ENCODE data around the gene ASIC5. TPM values are rescaled to one million over a fixed set of nuclear protein-coding genes. Genes with fewer than 3 reads are reported as not detected.

Gene ASIC5
- total RNA-seq, 1 donor from 2014 or later: not detected

- H3K9me3 ChIP-seq (ENCODE audit: insufficient read depth, low read depth, low read length): no peaks in the 10 kb centered on the region
- no peaks in the 10 kb centered on the region for H3K27me3 ChIP-seq (ENCODE audit: insufficient read depth, low read length)
- Mint-ChIP-seq H3K4me1 (ENCODE audit: low read depth, unreplicated experiment) (peaks cover 3% of the 10 kb centered on the region), H3K27me3 (ENCODE audit: low read depth, unreplicated experiment) (no peaks in the 10 kb centered on the region), H3K27ac (ENCODE audit: unreplicated experiment) (no peak overlapping the region), H3K4me3 (ENCODE audit: unreplicated experiment) (no peak overlapping the region), H3K36me3 (ENCODE audit: low read depth, unreplicated experiment) (no peaks in the 10 kb centered on the region), H3K9me3 (ENCODE audit: unreplicated experiment) (no peaks in the 10 kb centered on the region)
- H3K4me2 ChIP-seq (ENCODE audit: low read length): no peak overlapping the region
- no peaks in the 10 kb centered on the region for H4K20me1 ChIP-seq (ENCODE audit: insufficient read depth, low read length)
- H3K36me3 ChIP-seq (ENCODE audit: insufficient read depth, low read length): no peaks in the 10 kb centered on the region
- no peak overlapping the region for H3K9ac ChIP-seq (ENCODE audit: low read length)
- DNase-seq (ENCODE audit: low read depth): no peak
- peaks cover 6% of the 10 kb centered on the region for H3K4me1 ChIP-seq (ENCODE audit: insufficient read depth, low read length)
- FAIRE-seq: no peak
- TF ChIP-seq CTCF (IDR thresholded peaks at IDR 0.05; ENCODE audit: insufficient read depth, low read depth, low read length) (no peak), EZH2 (IDR thresholded peaks at IDR 0.05; ENCODE audit: insufficient read depth, low read length) (no peak)
- H3K4me3 ChIP-seq (ENCODE audit: insufficient read depth, low read depth, low read length): no peak overlapping the region
- H3K79me2 ChIP-seq (ENCODE audit: insufficient read depth, low read length): no peaks in the 10 kb centered on the region
- no peak overlapping the region for H2AFZ ChIP-seq (ENCODE audit: low read depth, low read length)
- no peak overlapping the region for H3K27ac ChIP-seq (ENCODE audit: low read depth, low read length)
Measured at GRCh38 chr4:155853189-155853588, 12.9 kb downstream of the ASIC5 start.

DNA sequence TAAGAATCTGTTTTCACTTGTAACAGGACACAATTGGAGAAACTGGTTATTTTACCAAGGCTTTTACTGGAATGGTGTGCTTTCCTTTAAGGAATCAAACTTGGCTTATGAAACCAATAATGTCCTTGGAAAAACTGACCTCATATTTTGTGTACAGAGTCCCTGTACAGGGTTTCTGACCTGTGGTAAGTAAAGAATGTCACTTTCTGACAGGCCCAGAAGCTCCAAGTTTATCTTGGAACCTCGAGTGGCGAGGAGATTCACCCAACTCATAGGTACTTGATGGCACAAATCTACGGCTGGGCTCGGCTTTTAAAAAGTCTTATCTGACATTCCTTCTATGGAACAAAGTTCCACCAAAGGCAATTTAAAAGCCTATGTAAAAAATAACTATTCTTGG lies 17.0 kb downstream of the ASIC5 start:
- Histone ChIP-seq H3K27me3 (ENCODE audit: insufficient read depth, low read length) (no peaks in the 10 kb centered on the region), H3K9me3 (ENCODE audit: insufficient read depth, low read depth, low read length) (no peaks in the 10 kb centered on the region), H2AFZ (ENCODE audit: low read depth, low read length) (no peak overlapping the region), H3K4me1 (ENCODE audit: insufficient read depth, low read length) (no peaks in the 10 kb centered on the region), H3K4me2 (ENCODE audit: low read length) (no peak overlapping the region), H3K27ac (ENCODE audit: low read depth, low read length) (no peak overlapping the region), H3K36me3 (ENCODE audit: insufficient read depth, low read length) (no peaks in the 10 kb centered on the region), H3K4me3 (ENCODE audit: insufficient read depth, low read depth, low read length) (no peak overlapping the region), H3K9ac (ENCODE audit: low read length) (no peak overlapping the region), H4K20me1 (ENCODE audit: insufficient read depth, low read length) (no peaks in the 10 kb centered on the region), H3K79me2 (ENCODE audit: insufficient read depth, low read length) (no peaks in the 10 kb centered on the region)
- FAIRE-seq: no peak
- Mint-ChIP-seq H3K27ac (ENCODE audit: unreplicated experiment) (no peak overlapping the region), H3K4me3 (ENCODE audit: unreplicated experiment) (no peak overlapping the region), H3K36me3 (ENCODE audit: low read depth, unreplicated experiment) (no peaks in the 10 kb centered on the region), H3K4me1 (ENCODE audit: low read depth, unreplicated experiment) (no peaks in the 10 kb centered on the region), H3K27me3 (ENCODE audit: low read depth, unreplicated experiment) (no peaks in the 10 kb centered on the region), H3K9me3 (ENCODE audit: unreplicated experiment) (no peaks in the 10 kb centered on the region)
- TF ChIP-seq EZH2 (IDR thresholded peaks at IDR 0.05; ENCODE audit: insufficient read depth, low read length): no peak
- no peak for DNase-seq (ENCODE audit: low read depth)

- no peaks in the 10 kb centered on the region for H4K20me1 ChIP-seq (ENCODE audit: insufficient read depth, low read length)
- TF ChIP-seq EZH2 (IDR thresholded peaks at IDR 0.05; ENCODE audit: insufficient read depth, low read length) (no peak), CTCF (IDR thresholded peaks at IDR 0.05; ENCODE audit: insufficient read depth, low read depth, low read length) (no peak)
- no peaks in the 10 kb centered on the region for H3K36me3 Mint-ChIP-seq (ENCODE audit: low read depth, unreplicated experiment)
Measured at GRCh38 chr4:155846929-155847328, 19.1 kb downstream of the ASIC5 start.

More at GRCh38 chr4:155846929-155847328, 19.1 kb downstream of the ASIC5 start:
- Histone ChIP-seq H3K79me2 (ENCODE audit: insufficient read depth, low read length) (no peaks in the 10 kb centered on the region), H3K9ac (ENCODE audit: low read length) (no peak overlapping the region), H3K4me3 (ENCODE audit: insufficient read depth, low read depth, low read length) (no peak overlapping the region), H3K4me2 (ENCODE audit: low read length) (no peak overlapping the region), H3K27ac (ENCODE audit: low read depth, low read length) (no peak overlapping the region), H3K36me3 (ENCODE audit: insufficient read depth, low read length) (no peaks in the 10 kb centered on the region), H3K27me3 (ENCODE audit: insufficient read depth, low read length) (no peaks in the 10 kb centered on the region), H3K9me3 (ENCODE audit: insufficient read depth, low read depth, low read length) (no peaks in the 10 kb centered on the region), H3K4me1 (ENCODE audit: insufficient read depth, low read length) (no peaks in the 10 kb centered on the region), H2AFZ (ENCODE audit: low read depth, low read length) (no peak overlapping the region)
- H3K4me1 Mint-ChIP-seq (ENCODE audit: low read depth, unreplicated experiment): no peaks in the 10 kb centered on the region
- no peak for FAIRE-seq
- H3K9me3 Mint-ChIP-seq (ENCODE audit: unreplicated experiment): no peaks in the 10 kb centered on the region
- no peaks in the 10 kb centered on the region for H3K27me3 Mint-ChIP-seq (ENCODE audit: low read depth, unreplicated experiment)
- no peak overlapping the region for H3K27ac Mint-ChIP-seq (ENCODE audit: unreplicated experiment)
- no peak for DNase-seq (ENCODE audit: low read depth)
- no peak overlapping the region for H3K4me3 Mint-ChIP-seq (ENCODE audit: unreplicated experiment)

Data from astrocyte (in vitro differentiated cells and primary cell).